SK-N-SH treated with all-trans-retinoic acid at 6 μM for 48 hours (cell line): Measurements from ENCODE around the gene DARS2.

Experiments
- ATAC-seq: fragments of 200-7000 bp; cut with Tn5 transposase; 3 replicates; pipeline ENCODE4 v1.9.1; 2020; ENCODE audit warnings: mild to moderate bottlenecking, moderate library complexity
- ARNTL ChIP-seq: fragments of 450-650 bp; formaldehyde crosslinking; IDR thresholded peaks from 2 replicates; pipeline ENCODE4 v1.5.0; 2020; ENCODE audit warnings: low read depth, mild to moderate bottlenecking, moderate library complexity, borderline replicate concordance
- BACH2 ChIP-seq: fragments of 250-450 bp; sonication (Bioruptor Pico); IDR thresholded peaks from 2 replicates; pipeline ENCODE4 v1.9.0; 2021; ENCODE audit warnings: mild to moderate bottlenecking, borderline replicate concordance
- CSDC2 ChIP-seq: fragments of 250-450 bp; sonication (Bioruptor Pico); IDR thresholded peaks from 2 replicates; pipeline ENCODE4 v1.5.0; 2020; ENCODE audit warnings: mild to moderate bottlenecking, moderate library complexity
- ESRRG ChIP-seq: fragments of 250-450 bp; sonication (Bioruptor Pico); IDR thresholded peaks from 2 replicates; pipeline ENCODE4 v1.6.1; 2021; ENCODE audit warnings: mild to moderate bottlenecking
- ISL1 ChIP-seq: fragments of 250-450 bp; sonication (Bioruptor Pico); IDR thresholded peaks from 2 replicates; pipeline ENCODE4 v2.1.2; 2022; ENCODE audit warnings: mild to moderate bottlenecking, moderate library complexity
- OSR1 ChIP-seq: fragments of 250-450 bp; sonication (Bioruptor Pico); IDR thresholded peaks from 2 replicates; pipeline ENCODE4 v1.8.0; 2022; ENCODE audit warnings: moderate library complexity, mild to moderate bottlenecking, inconsistent platforms
- PPARA ChIP-seq: fragments of 250-450 bp; sonication (Bioruptor Pico); IDR thresholded peaks from 2 replicates; pipeline ENCODE4 v1.5.0; 2020; ENCODE audit warnings: mild to moderate bottlenecking, borderline replicate concordance
- RARB ChIP-seq: fragments of 250-450 bp; sonication (Bioruptor Pico); IDR thresholded peaks from 2 replicates; pipeline ENCODE4 v1.8.0; 2021; ENCODE audit warnings: mild to moderate bottlenecking, moderate library complexity
- SNAI2 ChIP-seq: fragments of 250-450 bp; sonication (Bioruptor Pico); IDR thresholded peaks from 2 replicates; pipeline ENCODE4 v1.5.0; 2020; ENCODE audit warnings: mild to moderate bottlenecking, moderate library complexity
- TCF4 ChIP-seq: fragments of 250-450 bp; sonication (Bioruptor Pico); IDR thresholded peaks from 2 replicates; pipeline ENCODE4 v1.8.0; 2021; ENCODE audit warnings: mild to moderate bottlenecking, moderate library complexity, borderline replicate concordance
- TOX ChIP-seq: fragments of 250-450 bp; sonication (Bioruptor Pico); IDR thresholded peaks from 2 replicates; pipeline ENCODE4 v1.8.0; 2021; ENCODE audit warnings: mild to moderate bottlenecking, moderate library complexity, borderline replicate concordance
- ZC3H10 ChIP-seq: fragments of 250-450 bp; sonication (Bioruptor Pico); IDR thresholded peaks from 2 replicates; pipeline ENCODE4 v1.5.1; 2021; ENCODE audit warnings: mild to moderate bottlenecking, moderate library complexity
- ZFP3 ChIP-seq: fragments of 250-450 bp; sonication (Bioruptor Pico); IDR thresholded peaks from 2 replicates; pipeline ENCODE4 v1.5.0; 2020; ENCODE audit warnings: mild to moderate bottlenecking, moderate library complexity
- ZFP30 ChIP-seq: fragments of 450-650 bp; formaldehyde crosslinking; IDR thresholded peaks from 2 replicates; pipeline ENCODE4 v1.5.0; 2022; ENCODE audit warnings: mild to moderate bottlenecking, moderate library complexity
- ZNF565 ChIP-seq: fragments of 450-650 bp; formaldehyde crosslinking; conservative IDR thresholded peaks from 2 replicates; pipeline ENCODE4 v1.5.0; 2020; ENCODE audit warnings: low read depth, mild to moderate bottlenecking, moderate library complexity
- ZNF70 ChIP-seq: fragments of 450-650 bp; formaldehyde crosslinking; IDR thresholded peaks from 2 replicates; pipeline ENCODE4 v1.5.0; 2020; ENCODE audit warnings: mild to moderate bottlenecking, moderate library complexity
- ZNF8 ChIP-seq: fragments of 450-650 bp; formaldehyde crosslinking; IDR thresholded peaks from 2 replicates; pipeline ENCODE4 v1.5.0; 2020; ENCODE audit warnings: mild to moderate bottlenecking, moderate library complexity
- TF ChIP-seq, protein P1 (sequence below): fragments of 250-450 bp; sonication (Bioruptor Pico); IDR thresholded peaks from 2 replicates; pipeline ENCODE4 v1.5.1; 2021; ENCODE audit warnings: mild to moderate bottlenecking, moderate library complexity
- TF ChIP-seq, protein P2 (sequence below): fragments of 250-450 bp; sonication (Bioruptor Pico); IDR thresholded peaks from 2 replicates; pipeline ENCODE4 v1.8.0; 2021; ENCODE audit warnings: low read depth, mild to moderate bottlenecking, moderate library complexity, borderline replicate concordance
- TF ChIP-seq, protein P3 (sequence below): fragments of 250-450 bp; sonication (Bioruptor Pico); IDR thresholded peaks from 2 replicates; pipeline ENCODE4 v1.8.0; 2020; ENCODE audit warnings: mild to moderate bottlenecking, moderate library complexity, borderline replicate concordance
- TF ChIP-seq, protein P4 (sequence below): fragments of 250-450 bp; sonication (Bioruptor Pico); IDR thresholded peaks from 2 replicates; pipeline ENCODE4 v1.5.1; 2020; ENCODE audit warnings: low read depth, mild to moderate bottlenecking, moderate library complexity
- TF ChIP-seq, protein P5 (sequence below): fragments of 250-450 bp; sonication (Bioruptor Pico); IDR thresholded peaks from 2 replicates; pipeline ENCODE4 v1.5.0; 2020; ENCODE audit warnings: mild to moderate bottlenecking, moderate library complexity

Gene DARS2

DNA sequence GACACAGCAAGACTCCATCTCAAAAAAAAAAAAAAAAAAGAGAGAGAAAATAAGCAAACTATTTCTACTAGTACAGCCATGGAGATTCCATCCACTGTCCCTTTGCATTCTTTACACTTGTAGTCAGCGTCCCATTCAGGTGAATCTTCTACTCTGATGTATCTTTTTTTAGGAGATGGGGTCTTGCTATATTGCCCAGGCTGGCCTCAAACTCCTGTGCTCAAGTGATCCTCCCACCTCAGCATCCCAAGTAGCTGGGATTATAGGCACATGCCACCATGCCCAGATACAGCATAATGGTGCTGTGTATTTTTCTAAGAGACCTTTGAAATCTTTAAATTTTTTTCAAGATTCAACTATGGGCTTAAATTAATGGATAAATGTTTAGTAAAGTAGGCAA is 8.3 kb downstream of the DARS2 start:
- TF ChIP-seq ZC3H10, result no peak
- TF ChIP-seq ZNF8 (CRISPR knock-in tag), result no peak
- no peak for TF ChIP-seq ZFP3 (CRISPR knock-in tag)
- TF ChIP-seq ZFP30 (CRISPR knock-in tag), result no peak
- TF ChIP-seq BACH2 (CRISPR knock-in tag), result no peak
- TF ChIP-seq, protein P1, sequence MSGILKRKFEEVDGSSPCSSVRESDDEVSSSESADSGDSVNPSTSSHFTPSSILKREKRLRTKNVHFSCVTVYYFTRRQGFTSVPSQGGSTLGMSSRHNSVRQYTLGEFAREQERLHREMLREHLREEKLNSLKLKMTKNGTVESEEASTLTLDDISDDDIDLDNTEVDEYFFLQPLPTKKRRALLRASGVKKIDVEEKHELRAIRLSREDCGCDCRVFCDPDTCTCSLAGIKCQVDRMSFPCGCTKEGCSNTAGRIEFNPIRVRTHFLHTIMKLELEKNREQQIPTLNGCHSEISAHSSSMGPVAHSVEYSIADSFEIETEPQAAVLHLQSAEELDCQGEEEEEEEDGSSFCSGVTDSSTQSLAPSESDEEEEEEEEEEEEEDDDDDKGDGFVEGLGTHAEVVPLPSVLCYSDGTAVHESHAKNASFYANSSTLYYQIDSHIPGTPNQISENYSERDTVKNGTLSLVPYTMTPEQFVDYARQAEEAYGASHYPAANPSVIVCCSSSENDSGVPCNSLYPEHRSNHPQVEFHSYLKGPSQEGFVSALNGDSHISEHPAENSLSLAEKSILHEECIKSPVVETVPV, result no peak
- TF ChIP-seq ESRRG (CRISPR knock-in tag), result no peak
- no peak for TF ChIP-seq PPARA (CRISPR knock-in tag)
- TF ChIP-seq, protein P2, sequence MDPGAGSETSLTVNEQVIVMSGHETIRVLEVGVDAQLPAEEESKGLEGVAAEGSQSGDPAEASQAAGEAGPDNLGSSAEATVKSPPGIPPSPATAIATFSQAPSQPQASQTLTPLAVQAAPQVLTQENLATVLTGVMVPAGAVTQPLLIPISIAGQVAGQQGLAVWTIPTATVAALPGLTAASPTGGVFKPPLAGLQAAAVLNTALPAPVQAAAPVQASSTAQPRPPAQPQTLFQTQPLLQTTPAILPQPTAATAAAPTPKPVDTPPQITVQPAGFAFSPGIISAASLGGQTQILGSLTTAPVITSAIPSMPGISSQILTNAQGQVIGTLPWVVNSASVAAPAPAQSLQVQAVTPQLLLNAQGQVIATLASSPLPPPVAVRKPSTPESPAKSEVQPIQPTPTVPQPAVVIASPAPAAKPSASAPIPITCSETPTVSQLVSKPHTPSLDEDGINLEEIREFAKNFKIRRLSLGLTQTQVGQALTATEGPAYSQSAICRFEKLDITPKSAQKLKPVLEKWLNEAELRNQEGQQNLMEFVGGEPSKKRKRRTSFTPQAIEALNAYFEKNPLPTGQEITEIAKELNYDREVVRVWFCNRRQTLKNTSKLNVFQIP (CRISPR knock-in tag), result no peak
- TF ChIP-seq ZNF565 (CRISPR knock-in tag), result no peak
- TF ChIP-seq, protein P3, sequence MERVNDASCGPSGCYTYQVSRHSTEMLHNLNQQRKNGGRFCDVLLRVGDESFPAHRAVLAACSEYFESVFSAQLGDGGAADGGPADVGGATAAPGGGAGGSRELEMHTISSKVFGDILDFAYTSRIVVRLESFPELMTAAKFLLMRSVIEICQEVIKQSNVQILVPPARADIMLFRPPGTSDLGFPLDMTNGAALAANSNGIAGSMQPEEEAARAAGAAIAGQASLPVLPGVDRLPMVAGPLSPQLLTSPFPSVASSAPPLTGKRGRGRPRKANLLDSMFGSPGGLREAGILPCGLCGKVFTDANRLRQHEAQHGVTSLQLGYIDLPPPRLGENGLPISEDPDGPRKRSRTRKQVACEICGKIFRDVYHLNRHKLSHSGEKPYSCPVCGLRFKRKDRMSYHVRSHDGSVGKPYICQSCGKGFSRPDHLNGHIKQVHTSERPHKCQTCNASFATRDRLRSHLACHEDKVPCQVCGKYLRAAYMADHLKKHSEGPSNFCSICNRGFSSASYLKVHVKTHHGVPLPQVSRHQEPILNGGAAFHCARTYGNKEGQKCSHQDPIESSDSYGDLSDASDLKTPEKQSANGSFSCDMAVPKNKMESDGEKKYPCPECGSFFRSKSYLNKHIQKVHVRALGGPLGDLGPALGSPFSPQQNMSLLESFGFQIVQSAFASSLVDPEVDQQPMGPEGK (CRISPR knock-in tag), result no peak
- TF ChIP-seq ISL1 (CRISPR knock-in tag), result no peak
- TF ChIP-seq TCF4 (CRISPR knock-in tag), result no peak
- TF ChIP-seq ARNTL, result no peak
- TF ChIP-seq, protein P4, sequence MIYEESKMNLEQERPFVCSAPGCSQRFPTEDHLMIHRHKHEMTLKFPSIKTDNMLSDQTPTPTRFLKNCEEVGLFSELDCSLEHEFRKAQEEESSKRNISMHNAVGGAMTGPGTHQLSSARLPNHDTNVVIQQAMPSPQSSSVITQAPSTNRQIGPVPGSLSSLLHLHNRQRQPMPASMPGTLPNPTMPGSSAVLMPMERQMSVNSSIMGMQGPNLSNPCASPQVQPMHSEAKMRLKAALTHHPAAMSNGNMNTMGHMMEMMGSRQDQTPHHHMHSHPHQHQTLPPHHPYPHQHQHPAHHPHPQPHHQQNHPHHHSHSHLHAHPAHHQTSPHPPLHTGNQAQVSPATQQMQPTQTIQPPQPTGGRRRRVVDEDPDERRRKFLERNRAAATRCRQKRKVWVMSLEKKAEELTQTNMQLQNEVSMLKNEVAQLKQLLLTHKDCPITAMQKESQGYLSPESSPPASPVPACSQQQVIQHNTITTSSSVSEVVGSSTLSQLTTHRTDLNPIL (CRISPR knock-in tag), result no peak
- ATAC-seq, result no peak

DNA sequence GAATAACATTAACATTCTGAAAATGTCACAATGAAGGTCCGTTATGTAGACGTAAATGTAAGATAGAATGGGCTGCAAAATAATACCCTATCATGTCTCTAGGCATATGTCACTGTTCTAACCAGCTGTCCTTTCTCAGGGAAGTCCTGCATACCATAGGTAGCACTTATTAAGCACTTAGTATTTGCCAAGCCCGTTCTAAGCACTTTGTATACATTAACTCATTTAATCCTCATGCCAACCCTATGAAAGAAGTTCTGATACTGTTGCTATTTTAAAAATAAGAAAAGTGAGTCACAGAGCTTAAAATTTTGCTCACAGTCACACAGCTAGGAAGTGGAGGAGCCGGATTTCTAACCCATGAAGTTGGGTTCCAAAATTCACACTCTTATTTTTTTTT is 27.6 kb downstream of the DARS2 start:
- no peak for ATAC-seq
- TF ChIP-seq SNAI2, result no peak
- TF ChIP-seq CSDC2 (CRISPR knock-in tag), result no peak
- no peak for TF ChIP-seq TCF4 (CRISPR knock-in tag)
- TF ChIP-seq ZNF70 (CRISPR knock-in tag), result no peak
- TF ChIP-seq, protein P4 (CRISPR knock-in tag), result no peak
- no peak for TF ChIP-seq RARB (CRISPR knock-in tag)
- no peak for TF ChIP-seq ZNF8 (CRISPR knock-in tag)
- TF ChIP-seq, protein P3 (CRISPR knock-in tag), result no peak
- TF ChIP-seq, protein P2 (CRISPR knock-in tag), result no peak
- TF ChIP-seq, protein P5, sequence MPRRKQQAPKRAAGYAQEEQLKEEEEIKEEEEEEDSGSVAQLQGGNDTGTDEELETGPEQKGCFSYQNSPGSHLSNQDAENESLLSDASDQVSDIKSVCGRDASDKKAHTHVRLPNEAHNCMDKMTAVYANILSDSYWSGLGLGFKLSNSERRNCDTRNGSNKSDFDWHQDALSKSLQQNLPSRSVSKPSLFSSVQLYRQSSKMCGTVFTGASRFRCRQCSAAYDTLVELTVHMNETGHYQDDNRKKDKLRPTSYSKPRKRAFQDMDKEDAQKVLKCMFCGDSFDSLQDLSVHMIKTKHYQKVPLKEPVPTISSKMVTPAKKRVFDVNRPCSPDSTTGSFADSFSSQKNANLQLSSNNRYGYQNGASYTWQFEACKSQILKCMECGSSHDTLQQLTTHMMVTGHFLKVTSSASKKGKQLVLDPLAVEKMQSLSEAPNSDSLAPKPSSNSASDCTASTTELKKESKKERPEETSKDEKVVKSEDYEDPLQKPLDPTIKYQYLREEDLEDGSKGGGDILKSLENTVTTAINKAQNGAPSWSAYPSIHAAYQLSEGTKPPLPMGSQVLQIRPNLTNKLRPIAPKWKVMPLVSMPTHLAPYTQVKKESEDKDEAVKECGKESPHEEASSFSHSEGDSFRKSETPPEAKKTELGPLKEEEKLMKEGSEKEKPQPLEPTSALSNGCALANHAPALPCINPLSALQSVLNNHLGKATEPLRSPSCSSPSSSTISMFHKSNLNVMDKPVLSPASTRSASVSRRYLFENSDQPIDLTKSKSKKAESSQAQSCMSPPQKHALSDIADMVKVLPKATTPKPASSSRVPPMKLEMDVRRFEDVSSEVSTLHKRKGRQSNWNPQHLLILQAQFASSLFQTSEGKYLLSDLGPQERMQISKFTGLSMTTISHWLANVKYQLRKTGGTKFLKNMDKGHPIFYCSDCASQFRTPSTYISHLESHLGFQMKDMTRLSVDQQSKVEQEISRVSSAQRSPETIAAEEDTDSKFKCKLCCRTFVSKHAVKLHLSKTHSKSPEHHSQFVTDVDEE (CRISPR knock-in tag), result no peak
- no peak for TF ChIP-seq ARNTL
- TF ChIP-seq ZC3H10, result no peak
- no peak for TF ChIP-seq ESRRG (CRISPR knock-in tag)
- TF ChIP-seq OSR1 (CRISPR knock-in tag), result no peak
- no peak for TF ChIP-seq PPARA (CRISPR knock-in tag)
- TF ChIP-seq TOX (CRISPR knock-in tag), result no peak
- TF ChIP-seq, protein P1, result no peak
- no peak for TF ChIP-seq ZFP30 (CRISPR knock-in tag)
- TF ChIP-seq ZNF565 (CRISPR knock-in tag), result no peak
- no peak for TF ChIP-seq ISL1 (CRISPR knock-in tag)
